HG02798 (cell line): ENCODE data around the gene PGR.
"Not testable (repeated sequence)": the region's sequence is repeated elsewhere in the genome, so short reads cannot be mapped to it uniquely, and the experiment has no call there.

ENCODE experiments used
- ATAC-seq: cut with Tn5 transposase; IDR thresholded peaks from one replicate; pipeline ENCODE4 v1.9.1; 2021; ENCODE audit warnings: mild to moderate bottlenecking; ENCODE audit not compliant: unreplicated experiment, poor library complexity

The PGR gene

GRCh38 chr11:101013702-101014101 lies 115.9 kb downstream of the PGR start:
- ATAC-seq = not testable (repeated sequence)

GRCh38 chr11:101011881-101012280 lies 117.7 kb downstream of the PGR start:
- ATAC-seq = no peak

GRCh38 chr11:101010899-101011298 lies 118.7 kb downstream of the PGR start:
- no peak for ATAC-seq

GRCh38 chr11:101009690-101010055 lies 119.9 kb downstream of the PGR start:
- no peak for ATAC-seq

GRCh38 chr11:101008961-101009689 lies 120.5 kb downstream of the PGR start:
- no peak for ATAC-seq

GRCh38 chr11:101003468-101003867 lies 126.1 kb downstream of the PGR start:
- peak; percentile 66 for ATAC-seq

- no peak for ATAC-seq
These were observed 129.9 kb downstream of the PGR start for GRCh38 chr11:100999756-101000155.

- ATAC-seq = no peak
These were observed 134.6 kb downstream of the PGR start for GRCh38 chr11:100994966-100995365.

- ATAC-seq = no peak
These were observed 138.1 kb downstream of the PGR start for GRCh38 chr11:100991541-100991940.

- ATAC-seq = no peak
These were observed 138.7 kb downstream of the PGR start for GRCh38 chr11:100990931-100991330.

GRCh38 chr11:100984668-100985067 lies 144.9 kb downstream of the PGR start:
- peak; percentile 87 for ATAC-seq

- ATAC-seq = no peak
These were observed 148.3 kb downstream of the PGR start for GRCh38 chr11:100981196-100981824.

GRCh38 chr11:100980156-100980555 lies 149.5 kb downstream of the PGR start:
- no peak for ATAC-seq
